IPS-18a (cell line): ENCODE results near the gene SNX4.
"Not testable (repeated sequence)": the region's sequence is repeated elsewhere in the genome, so short reads cannot be mapped to it uniquely, and the experiment has no call there.

Experiments used
- H3K27ac ChIP-seq: one replicate; pipeline ENCODE4 v1.5.1; 2013; ENCODE audit warnings: low read length
- H3K27me3 ChIP-seq: one replicate; pipeline ENCODE4 v1.6.1; 2013; ENCODE audit warnings: mild to moderate bottlenecking, low read length; ENCODE audit not compliant: control insufficient read depth, insufficient read depth
- H3K36me3 ChIP-seq: one replicate; pipeline ENCODE4 v1.6.1; 2013; ENCODE audit warnings: low read depth, low read length; ENCODE audit not compliant: control insufficient read depth
- H3K4me1 ChIP-seq: one replicate; pipeline ENCODE4 v1.6.1; 2013; ENCODE audit warnings: low read depth, low read length; ENCODE audit not compliant: control insufficient read depth
- H3K4me3 ChIP-seq: one replicate; pipeline ENCODE4 v1.5.1; 2013; ENCODE audit warnings: low read length
- H3K9ac ChIP-seq: one replicate; pipeline ENCODE4 v1.6.1; 2013; ENCODE audit warnings: mild to moderate bottlenecking, low read length, moderate library complexity
- H3K9me3 ChIP-seq: one replicate; pipeline ENCODE4 v1.6.1; 2013; ENCODE audit warnings: low read depth, low read length; ENCODE audit not compliant: control insufficient read depth

Gene SNX4

DNA sequence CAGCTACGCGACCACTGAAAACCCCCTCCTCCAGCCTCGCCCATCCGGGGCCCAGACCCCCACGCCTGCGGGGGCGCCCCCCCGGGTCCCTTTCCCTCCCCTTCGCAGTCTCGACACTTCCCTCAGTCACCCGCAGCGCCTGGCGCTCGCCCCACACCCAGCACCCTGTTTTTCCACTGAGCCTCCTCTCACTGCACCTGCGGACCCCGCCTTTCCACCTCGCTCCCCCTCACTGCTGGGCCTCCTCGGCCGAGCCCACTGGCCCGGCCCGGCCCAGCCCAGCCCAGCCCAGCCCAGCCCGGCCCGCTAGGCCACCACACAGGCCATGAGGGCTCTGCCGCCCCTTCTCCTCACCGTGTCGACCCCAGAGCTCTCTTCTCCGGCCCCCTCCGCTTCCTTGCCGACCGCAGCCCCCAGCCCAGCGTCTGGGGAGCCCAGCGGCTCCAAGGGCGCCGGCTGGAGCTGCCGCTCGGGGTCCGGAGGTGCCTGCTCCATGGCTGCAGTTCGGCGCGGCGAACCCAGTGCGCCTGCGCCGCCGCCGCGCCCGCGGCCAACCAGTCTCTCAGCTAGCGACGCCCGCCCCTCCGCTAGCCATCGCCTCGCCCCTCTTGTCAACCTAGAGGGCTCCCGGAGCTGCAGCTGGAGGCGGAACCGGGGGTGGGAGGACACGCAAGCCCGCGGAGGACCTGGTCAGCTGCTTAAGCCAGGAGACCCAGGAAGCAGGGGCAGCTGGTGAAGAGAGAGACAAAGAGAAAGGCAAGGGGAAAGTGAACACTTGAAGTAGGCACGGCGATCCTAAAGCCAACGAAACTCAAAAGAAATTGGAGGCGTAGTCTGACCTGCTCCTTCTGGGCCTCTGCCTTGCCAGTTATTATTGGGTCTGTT is at the start of gene SNX4:
SNX4 (minus strand) TSS at position 525 of the 885 bp plus-strand sequence; CDS start at position 495, 30 bp downstream.
- H3K9ac ChIP-seq, result peak within 1 kb of the TSS; percentile 73
- no peaks in the 10 kb centered on the region for H3K9me3 ChIP-seq
- H3K27ac ChIP-seq, result peak within 1 kb of the TSS; percentile 39
- no peaks in the 10 kb centered on the region for H3K27me3 ChIP-seq
- peaks cover 9% of the 10 kb centered on the region for H3K4me1 ChIP-seq
- peaks cover 12% of the 10 kb centered on the region for H3K36me3 ChIP-seq
- peak within 1 kb of the TSS; percentile 92 for H3K4me3 ChIP-seq

DNA sequence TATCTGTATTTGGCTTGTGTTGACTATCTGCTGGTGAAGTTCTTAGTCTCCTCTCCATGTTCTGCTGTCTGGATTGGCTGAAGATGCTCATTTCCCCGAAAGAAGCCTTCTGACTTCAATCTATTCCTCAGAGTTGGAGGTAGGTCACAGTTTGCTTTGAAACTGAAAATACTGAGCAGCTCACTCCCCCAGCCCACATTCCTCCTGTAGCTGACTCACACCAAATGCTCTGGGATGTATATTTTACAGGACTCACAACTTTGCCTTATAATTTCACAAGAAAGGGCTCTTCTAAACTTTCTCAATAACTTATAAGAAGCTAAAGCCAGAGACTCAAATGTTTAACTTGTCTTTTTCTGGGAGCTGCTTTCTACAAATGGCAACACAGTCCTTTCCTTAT is 36.3 kb upstream of the SNX4 start:
- H3K4me1 ChIP-seq, result no peaks in the 10 kb centered on the region
- H3K27me3 ChIP-seq, result no peaks in the 10 kb centered on the region
- no peak overlapping the region for H3K9ac ChIP-seq
- no peak overlapping the region for H3K27ac ChIP-seq
- no peak overlapping the region for H3K4me3 ChIP-seq
- peaks cover 19% of the 10 kb centered on the region for H3K36me3 ChIP-seq
- no peaks in the 10 kb centered on the region for H3K9me3 ChIP-seq

DNA sequence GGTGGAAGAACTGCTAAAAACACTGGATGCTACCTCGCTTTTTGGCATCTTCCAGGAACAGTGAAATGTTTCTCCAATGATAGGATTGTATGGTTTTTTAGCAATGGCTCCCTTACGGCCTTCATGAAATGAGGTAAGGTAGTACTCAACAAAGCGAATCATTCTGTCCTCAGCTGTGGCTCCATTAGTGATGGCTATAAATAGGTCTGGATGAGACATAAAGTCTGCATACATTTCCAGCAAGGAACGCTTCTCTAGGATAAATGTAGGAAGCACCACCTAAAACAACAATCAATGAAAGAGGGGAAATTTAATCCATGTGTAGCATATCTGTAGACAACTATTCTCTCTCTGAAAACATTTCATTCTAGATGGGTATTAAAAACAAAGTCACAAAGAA is 32.4 kb upstream of the SNX4 start:
- Histone ChIP-seq H3K9ac (no peak overlapping the region), H3K9me3 (no peaks in the 10 kb centered on the region), H3K4me3 (no peak overlapping the region), H3K36me3 (peaks cover 7% of the 10 kb centered on the region), H3K27me3 (no peaks in the 10 kb centered on the region), H3K4me1 (no peaks in the 10 kb centered on the region), H3K27ac (no peak overlapping the region)

DNA sequence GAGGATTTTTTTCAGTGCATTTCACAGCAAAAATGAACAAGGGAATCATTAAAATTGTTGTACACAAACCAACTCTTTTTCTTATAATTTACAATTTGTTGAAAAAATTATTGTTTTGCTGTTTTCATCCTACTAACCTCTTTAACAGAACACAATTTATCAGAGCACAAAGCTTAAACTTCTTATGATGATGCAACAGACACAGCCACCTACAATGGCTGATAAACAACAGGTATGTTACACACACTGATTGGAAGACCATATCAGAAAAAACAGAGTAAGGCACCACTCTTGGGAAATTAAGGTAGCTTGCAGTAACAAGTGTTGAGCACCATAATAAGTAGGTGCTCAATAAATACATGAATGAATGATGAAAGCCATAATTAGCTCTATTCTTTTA is 8.9 kb upstream of the SNX4 start:
- Histone ChIP-seq H3K9ac (no peak overlapping the region), H3K4me1 (no peaks in the 10 kb centered on the region), H3K9me3 (no peaks in the 10 kb centered on the region), H3K27me3 (no peaks in the 10 kb centered on the region), H3K4me3 (no peak overlapping the region), H3K36me3 (peaks cover 23% of the 10 kb centered on the region), H3K27ac (no peak overlapping the region)

DNA sequence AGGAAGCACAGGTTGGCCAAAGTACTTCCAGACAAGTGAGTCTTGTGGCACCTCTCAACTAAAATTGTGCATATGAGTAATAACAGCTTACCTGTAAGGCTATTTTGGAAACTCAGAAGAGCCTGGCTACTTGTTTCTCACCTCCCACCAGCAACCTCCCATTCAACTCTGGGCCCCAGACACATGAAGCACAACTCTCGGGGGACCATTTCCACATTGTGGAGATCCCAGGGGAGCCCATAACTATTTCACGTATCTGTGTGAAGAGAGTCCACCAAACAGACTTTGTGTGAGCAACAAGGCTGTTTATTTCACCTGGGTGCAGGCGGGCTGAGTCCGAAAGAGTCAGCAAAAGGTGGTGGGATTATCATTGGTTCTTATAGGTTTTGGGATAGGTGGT is 5.2 kb upstream of the SNX4 start:
- peaks cover 12% of the 10 kb centered on the region for H3K36me3 ChIP-seq
- H3K4me1 ChIP-seq, result peaks cover 5% of the 10 kb centered on the region
- H3K4me3 ChIP-seq, result no peak overlapping the region
- no peak overlapping the region for H3K9ac ChIP-seq
- H3K9me3 ChIP-seq, result no peaks in the 10 kb centered on the region
- no peaks in the 10 kb centered on the region for H3K27me3 ChIP-seq
- H3K27ac ChIP-seq, result no peak overlapping the region

DNA sequence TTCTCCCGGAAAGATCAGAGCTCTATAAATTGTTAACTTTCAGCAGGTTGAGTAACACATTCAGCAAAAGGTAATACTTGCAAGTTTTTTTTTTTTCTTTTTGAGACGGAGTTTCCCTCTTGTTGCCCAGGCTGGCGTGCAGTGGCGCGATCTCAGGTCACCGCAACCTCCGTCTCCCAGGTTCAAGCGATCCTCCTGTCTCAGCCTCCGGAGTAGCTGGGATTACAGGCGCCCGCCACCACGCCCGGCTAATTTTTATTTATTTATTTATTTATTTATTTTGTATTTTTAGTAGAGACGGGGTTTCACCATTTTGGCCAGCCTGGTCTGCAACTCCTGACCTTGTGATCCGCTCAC is 539 bp upstream of the SNX4 start:
- not testable (repeated sequence) for H3K4me1 ChIP-seq, H3K9me3 ChIP-seq, H3K27me3 ChIP-seq
- Histone ChIP-seq H3K9ac (peak overlapping the region; percentile 54), H3K27ac (peak overlapping the region; percentile 39), H3K4me3 (peak overlapping the region; percentile 92), H3K36me3 (peaks cover 12% of the 10 kb centered on the region)

DNA sequence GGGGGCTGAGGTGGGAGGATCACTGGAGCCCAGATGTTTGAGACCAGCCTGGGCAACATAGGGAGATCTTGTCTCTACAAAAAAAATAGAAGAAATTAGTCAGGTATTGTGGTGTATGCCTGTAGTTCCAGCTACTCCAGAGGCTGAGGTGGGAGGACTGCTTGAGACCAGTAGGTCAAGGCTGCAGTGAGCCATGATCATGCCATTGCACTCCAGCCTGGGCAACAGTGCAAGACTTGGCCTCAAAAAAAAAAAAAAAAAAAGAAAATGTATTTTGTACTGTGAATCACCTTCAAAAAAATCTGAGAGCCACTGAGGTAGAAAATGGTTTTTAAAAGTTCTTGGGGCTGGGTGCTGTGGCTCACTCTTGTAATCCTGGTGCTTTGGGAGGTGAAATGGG is 4.6 kb downstream of the SNX4 start:
- H3K9ac ChIP-seq, result no peak overlapping the region
- peaks cover 4% of the 10 kb centered on the region for H3K4me1 ChIP-seq
- H3K27me3 ChIP-seq, result no peaks in the 10 kb centered on the region
- H3K36me3 ChIP-seq, result peaks cover 17% of the 10 kb centered on the region
- H3K9me3 ChIP-seq, result no peaks in the 10 kb centered on the region
- no peak overlapping the region for H3K27ac ChIP-seq
- H3K4me3 ChIP-seq, result no peak overlapping the region

DNA sequence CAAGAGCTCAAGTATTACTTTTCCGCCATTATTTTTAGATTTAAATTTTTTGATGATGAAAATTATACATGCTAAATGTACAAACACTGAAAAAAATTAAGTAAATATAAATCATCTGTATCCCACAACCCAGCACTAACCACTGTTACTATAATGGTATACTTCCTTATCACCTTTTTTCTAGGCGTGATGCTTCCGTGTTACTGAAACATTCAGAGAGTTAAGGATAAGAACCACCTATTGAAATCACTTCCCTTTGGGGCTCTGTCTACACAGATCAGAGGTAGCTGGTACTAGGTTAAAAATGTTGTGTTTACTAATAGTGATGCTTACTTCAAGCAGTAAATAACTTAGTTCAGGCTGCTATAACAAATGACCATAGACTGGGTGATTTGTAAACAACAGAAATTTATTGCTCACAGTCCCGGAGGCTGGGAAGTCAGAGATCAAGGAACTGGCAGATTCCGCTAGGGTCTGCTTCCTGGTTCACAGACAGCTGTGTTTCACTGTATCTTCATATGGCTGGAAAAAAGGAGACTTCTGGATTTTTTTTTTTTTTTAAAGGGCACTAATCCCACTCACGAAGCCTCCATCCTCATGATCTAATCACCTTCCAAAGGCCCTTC is 6.4 kb downstream of the SNX4 start:
- peaks cover 17% of the 10 kb centered on the region for H3K36me3 ChIP-seq
- no peaks in the 10 kb centered on the region for H3K27me3 ChIP-seq
- H3K4me3 ChIP-seq, result no peak overlapping the region
- H3K9me3 ChIP-seq, result no peaks in the 10 kb centered on the region
- H3K27ac ChIP-seq, result no peak overlapping the region
- no peaks in the 10 kb centered on the region for H3K4me1 ChIP-seq
- H3K9ac ChIP-seq, result no peak overlapping the region

DNA sequence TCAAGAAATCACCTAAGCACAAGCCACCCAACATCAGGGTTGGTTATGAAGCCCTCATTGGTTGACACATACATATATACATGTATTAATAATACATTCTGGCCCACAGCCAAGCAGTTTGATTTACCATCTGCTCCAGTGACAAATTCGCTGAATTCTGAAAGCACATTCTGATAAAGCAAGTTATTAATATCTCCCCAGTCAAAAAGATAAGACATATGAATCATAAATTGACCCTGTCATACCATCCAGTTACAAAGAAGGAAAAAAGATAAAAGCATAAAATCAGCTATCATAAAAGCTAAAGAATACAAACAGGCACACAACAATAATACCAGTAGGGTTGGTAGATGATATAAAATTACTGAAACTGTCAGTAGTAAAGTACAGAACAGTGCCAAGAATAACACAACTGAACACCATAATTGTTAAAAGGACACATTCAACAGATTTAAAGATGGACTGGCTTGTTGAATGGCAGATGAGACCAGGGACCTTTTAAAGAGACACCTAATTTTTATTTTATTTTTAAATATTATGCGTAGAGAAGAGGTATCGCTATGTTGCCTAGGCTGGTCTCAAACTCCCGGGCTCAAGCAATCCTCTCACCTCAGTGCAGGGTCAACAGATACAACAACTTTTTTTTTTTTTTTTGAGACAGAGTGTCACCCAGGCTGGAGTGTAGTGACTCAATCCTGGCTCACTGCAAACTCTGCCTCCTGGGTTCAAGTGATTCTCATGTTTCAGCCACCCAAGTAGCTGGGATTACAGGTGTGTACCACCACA is 7.7 kb downstream of the SNX4 start:
- H3K9ac ChIP-seq, result no peak overlapping the region
- no peak overlapping the region for H3K27ac ChIP-seq
- H3K4me3 ChIP-seq, result no peak overlapping the region
- H3K4me1 ChIP-seq, result no peaks in the 10 kb centered on the region
- no peaks in the 10 kb centered on the region for H3K9me3 ChIP-seq
- peaks cover 17% of the 10 kb centered on the region for H3K36me3 ChIP-seq
- H3K27me3 ChIP-seq, result no peaks in the 10 kb centered on the region

DNA sequence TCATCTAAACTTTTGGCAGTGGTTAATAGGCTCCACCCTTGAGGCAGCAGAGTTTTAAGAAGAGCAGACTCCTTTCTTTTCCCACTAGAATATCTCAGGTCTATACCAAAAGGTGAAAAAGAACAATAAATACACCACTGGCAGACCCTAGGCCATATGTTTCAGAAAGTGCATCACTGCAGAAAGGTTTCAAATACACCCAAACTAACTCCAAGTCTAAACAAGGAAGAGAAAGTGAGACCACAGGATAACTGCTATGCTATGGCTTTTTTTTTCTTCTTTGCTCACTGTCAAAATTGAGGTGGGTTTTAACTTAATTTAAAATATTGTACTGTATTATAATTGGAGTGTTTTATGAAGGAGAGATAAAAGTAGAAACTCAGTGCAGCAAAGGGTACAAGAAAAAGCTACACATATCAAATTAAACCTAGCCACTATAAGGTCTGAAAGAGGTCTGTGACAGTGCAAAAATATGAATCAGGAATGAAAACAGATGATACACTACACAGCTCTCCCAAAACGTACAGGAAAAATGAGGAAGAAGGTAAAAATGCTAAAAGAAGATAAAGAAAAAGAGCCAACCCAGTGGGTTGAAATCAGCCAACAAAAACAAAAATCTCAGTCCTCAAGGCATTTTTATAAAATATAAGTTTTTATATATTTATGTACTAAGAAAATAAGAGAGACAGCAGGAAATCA is 8.4 kb downstream of the SNX4 start:
- peaks cover 13% of the 10 kb centered on the region for H3K36me3 ChIP-seq
- H3K9ac ChIP-seq, result no peak overlapping the region
- H3K4me1 ChIP-seq, result no peaks in the 10 kb centered on the region
- no peak overlapping the region for H3K27ac ChIP-seq
- no peak overlapping the region for H3K4me3 ChIP-seq
- H3K27me3 ChIP-seq, result no peaks in the 10 kb centered on the region
- H3K9me3 ChIP-seq, result no peaks in the 10 kb centered on the region

DNA sequence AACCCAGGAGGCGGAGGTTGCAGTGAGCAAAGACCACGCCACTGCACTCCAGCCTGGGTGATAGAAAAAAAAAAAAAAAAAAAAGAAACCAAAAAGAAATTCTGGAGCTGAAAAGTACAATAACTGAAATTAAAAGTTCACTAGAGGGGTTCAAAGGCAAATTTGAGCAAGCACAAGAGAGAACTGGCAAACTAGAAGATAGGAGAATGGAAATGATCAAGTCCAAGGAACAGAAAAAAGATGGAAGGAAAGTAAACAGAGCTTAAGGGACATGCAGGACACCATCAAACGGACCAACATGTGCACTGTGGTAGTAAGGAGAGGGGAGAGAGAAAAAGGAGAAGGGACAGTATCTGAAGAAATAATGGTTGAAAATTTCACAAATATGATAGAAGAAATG is 12.9 kb downstream of the SNX4 start:
- no peak overlapping the region for H3K9ac ChIP-seq
- peaks cover 8% of the 10 kb centered on the region for H3K36me3 ChIP-seq
- H3K27me3 ChIP-seq, result no peaks in the 10 kb centered on the region
- H3K27ac ChIP-seq, result no peak overlapping the region
- H3K9me3 ChIP-seq, result no peaks in the 10 kb centered on the region
- no peaks in the 10 kb centered on the region for H3K4me1 ChIP-seq
- H3K4me3 ChIP-seq, result no peak overlapping the region
